Suprapubic skin (tissue), 4 donors: ENCODE data around the gene AUTS2.

Experiments used
- EP300 ChIP-seq: sonication (generic); formaldehyde crosslinking; IDR thresholded peaks from one replicate; pipeline ENCODE4 v1.6.1; 2017; ENCODE audit warnings: antibody characterized with exemption
- POLR2A ChIP-seq, 2 donors: fragments of 450-650 bp; IDR thresholded peaks; one replicate each; pipeline ENCODE4 v1.6.1; 2017; ENCODE audit warnings: antibody characterized with exemption in 2 of 2, mild to moderate bottlenecking in 2 of 2, moderate library complexity in 2 of 2
- POLR2AphosphoS5 ChIP-seq, 3 donors: sonication (generic); formaldehyde crosslinking; IDR thresholded peaks; one replicate each; pipeline ENCODE4 v1.6.1; 2017; ENCODE audit warnings: antibody characterized with exemption in 3 of 3
- TF ChIP-seq, protein P1 (sequence below), 2 donors: fragments of 200-600 bp in 1 of 2; fragments of 450-650 bp in 1 of 2; sonication (generic) in 1 of 2; IDR thresholded peaks; one replicate each; pipeline ENCODE4 v1.5.1; 2016 to 2019; ENCODE audit warnings: antibody characterized with exemption in 2 of 2, mild to moderate bottlenecking in 1 of 2, moderate library complexity in 1 of 2

- TF ChIP-seq, protein P1, sequence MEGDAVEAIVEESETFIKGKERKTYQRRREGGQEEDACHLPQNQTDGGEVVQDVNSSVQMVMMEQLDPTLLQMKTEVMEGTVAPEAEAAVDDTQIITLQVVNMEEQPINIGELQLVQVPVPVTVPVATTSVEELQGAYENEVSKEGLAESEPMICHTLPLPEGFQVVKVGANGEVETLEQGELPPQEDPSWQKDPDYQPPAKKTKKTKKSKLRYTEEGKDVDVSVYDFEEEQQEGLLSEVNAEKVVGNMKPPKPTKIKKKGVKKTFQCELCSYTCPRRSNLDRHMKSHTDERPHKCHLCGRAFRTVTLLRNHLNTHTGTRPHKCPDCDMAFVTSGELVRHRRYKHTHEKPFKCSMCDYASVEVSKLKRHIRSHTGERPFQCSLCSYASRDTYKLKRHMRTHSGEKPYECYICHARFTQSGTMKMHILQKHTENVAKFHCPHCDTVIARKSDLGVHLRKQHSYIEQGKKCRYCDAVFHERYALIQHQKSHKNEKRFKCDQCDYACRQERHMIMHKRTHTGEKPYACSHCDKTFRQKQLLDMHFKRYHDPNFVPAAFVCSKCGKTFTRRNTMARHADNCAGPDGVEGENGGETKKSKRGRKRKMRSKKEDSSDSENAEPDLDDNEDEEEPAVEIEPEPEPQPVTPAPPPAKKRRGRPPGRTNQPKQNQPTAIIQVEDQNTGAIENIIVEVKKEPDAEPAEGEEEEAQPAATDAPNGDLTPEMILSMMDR (IDR thresholded peaks at IDR 0.05), result no peak
- no peak for TF ChIP-seq POLR2A (IDR thresholded peaks at IDR 0.05)
- no peak for TF ChIP-seq POLR2AphosphoS5 (IDR thresholded peaks at IDR 0.05)
- no peak for TF ChIP-seq EP300
Measured at GRCh38 chr7:70660154-70660818, 1062.0 kb downstream of the AUTS2 start.
